Left lung (tissue), 10 donors: ENCODE results near the gene TMEM135. TPM values are rescaled to one million over a fixed set of nuclear protein-coding genes. Genes with fewer than 3 reads are reported as not detected.

Experiments used
- ATAC-seq: fragments of 200-7000 bp; cut with Tn5 transposase; one replicate; pipeline ENCODE4 v1.9.1; 2020; ENCODE audit warnings: moderate library complexity
- DNase-seq, 4 donors: peaks; one replicate each; pipeline ENCODE4 v3.0.0-alpha.2; 2013 to 2020
- H3K27ac ChIP-seq, 2 donors: fragments of 200-600 bp; sonication (generic) in 1 of 2; one replicate each; pipeline versions ENCODE4 v1.5.0 to v1.8.0; 2020 to 2021
- H3K27me3 ChIP-seq, 2 donors: fragments of 200-600 bp; sonication (generic) in 1 of 2; one replicate each; pipeline versions ENCODE4 v1.5.0 to v1.8.0; 2020 to 2021
- H3K36me3 ChIP-seq, 2 donors: fragments of 200-600 bp; sonication (generic) in 1 of 2; one replicate each; pipeline versions ENCODE4 v1.5.0 to v1.8.0; 2020 to 2021
- H3K4me1 ChIP-seq, 2 donors: fragments of 200-600 bp; one replicate each; pipeline ENCODE4 v1.8.0; 2021
- H3K4me3 ChIP-seq, 2 donors: fragments of 200-600 bp; sonication (generic) in 1 of 2; one replicate each; pipeline versions ENCODE4 v1.5.0 to v1.8.0; 2020 to 2021; ENCODE audit warnings: mild to moderate bottlenecking in 1 of 2
- H3K9me3 ChIP-seq, 2 donors: fragments of 200-600 bp; sonication (generic) in 1 of 2; one replicate each; pipeline versions ENCODE4 v1.5.0 to v1.8.0; 2020 to 2021
- CTCF ChIP-seq, 2 donors: fragments of 200-600 bp; sonication (generic) in 1 of 2; IDR thresholded peaks; one replicate each; pipeline versions ENCODE4 v1.5.0 to v1.8.0; 2021; ENCODE audit warnings: antibody characterized with exemption in 2 of 2
- intact Hi-C, 2 donors: fragments of 100-400 bp; cut with DNase I; formaldehyde crosslinking; loops; one replicate each; pipeline versions ENCODE4 v1.11.2 to v1.14.2; 2022
- polyA plus RNA-seq, 6 donors: library from polyadenylated mRNA; unstranded; fragments of 120-200 nt; gene quantifications; one replicate each; pipeline ENCODE4 v1.2.1, GENCODE V29; 2013; ENCODE audit not compliant: insufficient read length in 6 of 6
- total RNA-seq, 2 donors: library from RNA; stranded (reverse); fragmentation: NEBNext Ultra II Directional; extraction: Animal tissue kit (Norgen Biotek cat#: 25700); gene quantifications; one replicate each; pipeline ENCODE4 v1.2.1, GENCODE V29; 2021
- donor health status: DM: no; HTN: yes; CAD: no.
- donor health status: DM: no; HTN: no; CAD: no.

Gene TMEM135
- total and polyA plus RNA-seq, 8 donors, result 21.3 to 33.4 (median 27.2) TPM

DNA sequence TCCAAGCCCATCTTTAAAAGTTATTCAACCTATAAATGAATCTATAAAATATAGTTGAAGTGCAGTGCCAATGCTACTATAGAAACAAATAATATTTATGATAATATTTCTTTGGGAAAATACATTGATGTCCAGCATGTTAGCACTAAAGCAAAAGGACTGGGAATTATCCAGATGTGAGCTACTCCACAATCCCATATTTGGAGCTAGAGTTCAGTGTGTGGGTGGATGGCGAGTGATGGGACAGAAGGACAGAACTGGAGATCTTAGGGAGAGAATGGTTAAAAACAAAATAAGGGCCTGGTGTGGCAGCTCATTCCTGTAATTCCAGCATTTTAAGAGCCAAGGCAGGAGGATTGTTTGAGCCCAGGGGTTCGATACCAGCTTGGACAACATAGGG lies 216.8 kb downstream of the TMEM135 start:
- Histone ChIP-seq H3K36me3 (no peaks in the 10 kb centered on the region), H3K27ac (no peak overlapping the region), H3K4me1 (no peaks in the 10 kb centered on the region), H3K27me3 (no peaks in the 10 kb centered on the region), H3K9me3 (no peaks in the 10 kb centered on the region), H3K4me3 (no peak overlapping the region)
- no peak for DNase-seq
- ATAC-seq, result no peak
- no peak for TF ChIP-seq CTCF (IDR thresholded peaks at IDR 0.05)
- intact Hi-C loops, result no loop called here

DNA sequence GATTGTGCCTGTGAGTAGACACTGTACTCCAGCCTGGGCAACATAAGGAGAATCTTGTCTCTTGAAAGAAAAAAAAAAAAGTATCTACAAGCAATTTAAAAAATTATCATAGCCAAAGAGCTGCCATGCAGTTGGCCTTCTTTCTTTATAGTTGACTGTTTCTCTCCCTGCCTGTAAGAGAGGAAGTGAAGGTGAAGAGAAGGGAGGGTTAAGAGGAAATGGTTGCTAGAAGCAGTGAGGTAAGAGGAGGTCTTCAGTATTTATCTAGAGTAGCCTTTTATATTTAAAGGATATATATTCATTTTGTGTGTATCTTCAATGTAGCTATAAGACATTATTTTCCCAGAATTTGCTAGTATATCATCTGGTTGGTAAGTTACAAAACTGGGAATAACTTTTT lies 217.9 kb downstream of the TMEM135 start:
- H3K4me1 ChIP-seq, result no peaks in the 10 kb centered on the region
- H3K4me3 ChIP-seq, result no peak overlapping the region
- H3K9me3 ChIP-seq, result no peaks in the 10 kb centered on the region
- ATAC-seq (no peak), DNase-seq (no peak)
- intact Hi-C loops, result no loop called here
- no peak overlapping the region for H3K27ac ChIP-seq
- H3K27me3 ChIP-seq, result no peaks in the 10 kb centered on the region
- H3K36me3 ChIP-seq, result no peaks in the 10 kb centered on the region
- no peak for TF ChIP-seq CTCF (IDR thresholded peaks at IDR 0.05)

GRCh38 chr11:87256694-87257340 lies 219.1 kb downstream of the TMEM135 start:
- Histone ChIP-seq H3K4me1 (no peaks in the 10 kb centered on the region), H3K9me3 (no peaks in the 10 kb centered on the region), H3K27ac (no peak overlapping the region), H3K4me3 (no peak overlapping the region), H3K36me3 (no peaks in the 10 kb centered on the region), H3K27me3 (no peaks in the 10 kb centered on the region)
- DNase-seq (no peak), ATAC-seq (no peak)
- no peak for TF ChIP-seq CTCF (IDR thresholded peaks at IDR 0.05)
- intact Hi-C loops, result no loop called here

DNA sequence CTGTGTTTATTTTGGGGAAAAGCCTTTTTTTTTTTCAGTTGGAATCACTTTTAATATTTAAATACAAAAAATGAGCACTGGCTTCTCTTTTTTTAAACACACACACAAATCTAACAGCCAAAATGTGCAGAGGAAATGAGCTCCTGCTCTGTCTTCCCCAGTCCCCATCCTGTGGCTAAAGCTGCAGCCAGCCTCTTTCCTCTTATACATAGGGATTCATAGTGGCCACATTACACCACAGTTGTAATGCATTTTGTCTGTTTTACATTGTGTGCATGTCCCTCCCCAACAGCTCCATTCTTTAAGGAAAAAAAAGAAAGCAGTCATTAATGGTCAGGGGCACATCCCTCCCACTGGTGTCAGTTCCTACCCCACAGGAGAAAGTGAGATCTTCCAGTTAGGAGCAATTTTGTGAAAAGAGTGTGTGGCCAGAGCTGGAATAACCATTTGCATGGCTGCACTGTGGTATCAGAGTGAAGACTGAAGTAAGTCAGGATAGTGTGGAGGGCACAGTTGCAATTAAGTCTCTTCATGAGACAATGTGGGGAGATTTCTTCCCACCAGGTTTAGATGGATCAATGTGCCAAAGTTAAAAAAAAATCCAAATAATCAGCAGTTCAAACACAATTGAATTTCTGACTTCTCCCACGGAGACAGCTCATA lies 220.6 kb downstream of the TMEM135 start:
- no peak for DNase-seq
- Histone ChIP-seq H3K27me3 (no peaks in the 10 kb centered on the region), H3K4me1 (peaks cover 0 to 1% of the 10 kb centered on the region in 2 donors), H3K36me3 (no peaks in the 10 kb centered on the region), H3K27ac (no peak overlapping the region), H3K9me3 (no peaks in the 10 kb centered on the region), H3K4me3 (no peak overlapping the region)
- intact Hi-C loops, result no loop called here
- ATAC-seq, result no peak
- TF ChIP-seq CTCF (IDR thresholded peaks at IDR 0.05), result no peak

- intact Hi-C loops, result no loop called here
- Histone ChIP-seq H3K4me3 (no peak overlapping the region), H3K36me3 (no peaks in the 10 kb centered on the region), H3K27me3 (no peaks in the 10 kb centered on the region), H3K4me1 (peaks cover 0 to 2% of the 10 kb centered on the region in 2 donors), H3K9me3 (no peaks in the 10 kb centered on the region), H3K27ac (no peak overlapping the region)
- DNase-seq (no peak), ATAC-seq (no peak)
- no peak for TF ChIP-seq CTCF (IDR thresholded peaks at IDR 0.05)
Observed at GRCh38 chr11:87259736-87260135, 222.0 kb downstream of the TMEM135 start.
